ENCODE data around the gene ABTB2. TPM values are rescaled to one million over a fixed set of nuclear protein-coding genes. Genes with fewer than 3 reads are reported as not detected.

ABTB2 gene
- total and polyA plus RNA-seq, 2 of the 8 experiments (the other 6 are each of a cell fraction or from before 2014, with no cell fraction given) = 7.7 to 10.2 TPM

- TF ChIP-seq SIRT6 (IDR thresholded peaks at IDR 0.05; ENCODE audit: low read length) = no peak
- TF ChIP-seq BACH1 (IDR thresholded peaks at IDR 0.05; ENCODE audit: low read length) = no peak
Observed at GRCh38 chr11:34298871-34299270, 58.9 kb downstream of the ABTB2 start (continued).
